GM18520 (cell line): ENCODE measurements around the gene TOR1AIP2.
"Not testable (repeated sequence)": the region's sequence is repeated elsewhere in the genome, so short reads cannot be mapped to it uniquely, and the experiment has no call there.

Experiments used
- ATAC-seq: cut with Tn5 transposase; IDR thresholded peaks from one replicate; pipeline ENCODE4 v1.9.1; 2021; ENCODE audit not compliant: unreplicated experiment

Gene TOR1AIP2

GRCh38 chr1:179875596-179876299, 1.9 kb downstream of the TOR1AIP2 start:
- ATAC-seq, result no peak

GRCh38 chr1:179873438-179873851, 4.2 kb downstream of the TOR1AIP2 start:
- no peak for ATAC-seq

GRCh38 chr1:179872558-179872957, 5.0 kb downstream of the TOR1AIP2 start:
- no peak for ATAC-seq

- no peak for ATAC-seq
These were observed 5.7 kb downstream of the TOR1AIP2 start for GRCh38 chr1:179871940-179872339.

- no peak for ATAC-seq
These were observed 6.7 kb downstream of the TOR1AIP2 start for GRCh38 chr1:179870870-179871269.

- ATAC-seq, result no peak
These were observed 9.9 kb downstream of the TOR1AIP2 start for GRCh38 chr1:179867493-179868330.

GRCh38 chr1:179866616-179867015, 11.0 kb downstream of the TOR1AIP2 start:
- no peak for ATAC-seq

GRCh38 chr1:179865377-179865776, 12.2 kb downstream of the TOR1AIP2 start:
- ATAC-seq, result no peak

GRCh38 chr1:179860652-179861051, 17.0 kb downstream of the TOR1AIP2 start:
- no peak for ATAC-seq

- ATAC-seq, result no peak
These were observed 20.6 kb downstream of the TOR1AIP2 start for GRCh38 chr1:179857009-179857408.

GRCh38 chr1:179856296-179856695, 21.3 kb downstream of the TOR1AIP2 start:
- no peak for ATAC-seq

GRCh38 chr1:179855831-179856230, 21.8 kb downstream of the TOR1AIP2 start:
- ATAC-seq, result not testable (repeated sequence)

GRCh38 chr1:179853102-179853501, 24.5 kb downstream of the TOR1AIP2 start:
- ATAC-seq, result no peak

GRCh38 chr1:179848233-179848632, 29.4 kb downstream of the TOR1AIP2 start:
- ATAC-seq, result no peak

- ATAC-seq, result no peak
These were observed 37.5 kb downstream of the TOR1AIP2 start for GRCh38 chr1:179840107-179840506.

- not testable (repeated sequence) for ATAC-seq
These were observed 40.7 kb downstream of the TOR1AIP2 start for GRCh38 chr1:179836686-179837445.

- ATAC-seq, result no peak
These were observed 45.5 kb downstream of the TOR1AIP2 start for GRCh38 chr1:179831852-179832699.

GRCh38 chr1:179831225-179831624, 46.4 kb downstream of the TOR1AIP2 start:
- ATAC-seq, result no peak

GRCh38 chr1:179828554-179829110, 49.0 kb downstream of the TOR1AIP2 start:
- no peak for ATAC-seq

GRCh38 chr1:179826626-179827280, 50.9 kb downstream of the TOR1AIP2 start:
- ATAC-seq, result no peak
